GM18858 (cell line): ENCODE results near the gene MAPRE3.

Experiments
- ATAC-seq: cut with Tn5 transposase; IDR thresholded peaks from one replicate; pipeline ENCODE4 v1.9.1; 2021; ENCODE audit not compliant: unreplicated experiment

The MAPRE3 gene

DNA sequence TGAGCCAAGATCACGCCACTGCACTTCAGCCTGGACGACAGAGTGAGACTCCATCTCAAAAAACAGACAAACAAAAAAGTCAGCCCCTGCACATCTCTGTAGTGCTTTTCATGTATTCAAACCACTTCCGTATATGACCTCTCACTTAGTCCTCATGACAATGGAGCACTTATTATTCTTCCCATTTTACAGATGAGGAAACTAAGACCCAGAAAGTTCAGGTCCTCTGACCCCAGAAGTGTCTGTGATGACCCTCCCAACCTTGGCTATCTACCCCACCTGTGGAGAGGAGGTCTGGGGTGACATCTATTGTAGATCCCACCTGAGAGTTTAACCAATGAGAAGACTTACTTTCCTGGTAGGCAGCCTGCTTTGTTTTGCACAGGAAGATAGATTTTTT, 21.6 kb upstream of the MAPRE3 start:
- no peak for ATAC-seq

- ATAC-seq: no peak
Observed at GRCh38 chr2:26950246-26950645, 20.2 kb upstream of the MAPRE3 start.

DNA sequence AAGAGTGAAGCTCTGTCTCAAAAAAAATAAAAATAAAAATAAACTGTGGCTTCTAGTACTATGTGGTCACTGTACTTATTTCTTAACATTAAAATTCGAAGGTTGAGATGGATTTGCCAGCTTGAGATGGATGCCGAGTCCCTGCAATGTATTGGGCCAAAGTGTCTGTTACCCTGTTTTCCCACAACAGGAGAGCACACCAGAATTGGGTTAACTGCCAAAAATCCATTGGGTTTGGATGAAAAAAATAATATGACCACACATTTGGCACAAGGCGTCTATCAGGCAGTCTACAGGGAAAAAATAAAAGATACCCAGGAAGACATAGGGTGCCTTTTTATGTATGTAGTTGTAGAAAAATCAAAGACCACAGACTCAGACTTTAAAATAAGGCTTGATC, 19.2 kb upstream of the MAPRE3 start:
- no peak for ATAC-seq

DNA sequence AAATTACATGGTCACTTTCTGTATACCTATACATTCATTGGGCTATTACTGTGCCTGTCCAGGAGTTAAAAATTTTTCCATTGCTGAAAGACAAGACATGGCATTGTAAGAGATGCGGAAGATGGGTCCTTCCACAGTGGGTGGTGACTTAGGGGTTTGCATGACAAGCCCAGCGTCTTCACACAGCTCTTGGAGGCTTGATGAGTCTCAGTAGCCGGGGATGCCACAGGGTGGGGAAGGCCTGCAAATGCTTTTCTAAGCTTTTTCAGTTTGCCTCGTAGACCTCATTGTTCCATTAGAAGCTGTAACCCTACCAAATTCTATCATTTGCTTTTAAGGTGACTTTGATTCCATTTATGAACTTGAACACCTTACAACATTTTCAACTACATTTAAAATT, 18.1 kb upstream of the MAPRE3 start:
- no peak for ATAC-seq

DNA sequence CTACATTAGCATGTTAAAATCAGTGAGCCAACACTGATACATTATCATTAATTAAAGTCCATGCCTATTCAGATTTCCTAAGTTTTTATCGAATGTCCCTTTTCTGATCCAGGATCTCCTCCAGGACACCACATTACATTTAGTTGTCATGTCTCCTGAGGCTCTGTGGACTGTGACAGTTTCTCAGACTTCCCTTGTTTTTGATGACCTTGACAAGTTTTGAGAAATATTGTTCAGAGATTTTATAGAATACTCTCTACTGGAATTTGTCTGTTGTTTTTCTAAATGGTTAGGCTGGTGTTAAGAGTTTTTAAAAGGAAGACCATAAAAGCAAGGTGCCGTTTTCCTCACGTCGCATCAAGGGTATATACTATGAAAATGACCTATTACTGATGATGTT, 16.3 kb upstream of the MAPRE3 start:
- no peak for ATAC-seq

DNA sequence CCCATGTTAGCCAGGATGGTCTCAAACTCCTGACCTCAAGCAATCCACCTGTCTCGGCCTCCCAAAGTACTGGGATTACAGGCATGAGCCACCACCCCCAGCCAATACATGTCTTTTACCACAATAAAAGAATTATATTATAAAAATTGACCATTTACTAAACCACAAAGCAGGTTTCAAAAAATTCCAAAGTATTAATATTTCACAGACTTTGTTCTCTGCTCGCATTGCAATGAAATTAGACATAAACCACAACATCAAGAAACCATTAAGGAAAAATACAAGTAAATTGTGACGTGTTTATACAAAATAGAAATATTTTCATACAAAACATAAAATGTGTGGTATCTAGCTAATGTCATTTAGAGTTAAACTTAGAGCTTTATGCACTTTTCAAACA, 13.4 kb upstream of the MAPRE3 start:
- ATAC-seq: no peak

- ATAC-seq: no peak
Observed at GRCh38 chr2:26957534-26957933, 12.9 kb upstream of the MAPRE3 start.

GRCh38 chr2:26959331-26959730, 11.1 kb upstream of the MAPRE3 start:
- no peak for ATAC-seq

GRCh38 chr2:26964446-26965130, 5.8 kb upstream of the MAPRE3 start:
- no peak for ATAC-seq

DNA sequence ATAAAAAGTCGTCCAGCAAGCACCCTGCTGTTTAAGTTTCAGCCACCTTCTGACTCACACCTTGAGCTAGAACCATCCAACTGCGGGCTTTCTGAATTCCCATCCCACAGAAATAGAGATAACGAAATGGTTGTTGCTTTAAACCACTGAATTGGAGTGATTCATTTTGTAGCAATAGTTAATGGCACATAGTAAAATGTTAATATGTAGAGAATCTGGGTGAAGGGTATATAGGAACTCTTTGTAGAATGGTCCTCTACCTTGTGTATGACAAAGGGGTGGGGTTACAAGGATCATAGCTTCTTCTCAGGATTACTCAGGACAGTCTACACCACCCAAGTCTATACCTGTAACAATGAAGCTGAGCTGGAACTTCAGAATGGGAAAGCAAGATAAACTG, 2.4 kb upstream of the MAPRE3 start:
- no peak for ATAC-seq

DNA sequence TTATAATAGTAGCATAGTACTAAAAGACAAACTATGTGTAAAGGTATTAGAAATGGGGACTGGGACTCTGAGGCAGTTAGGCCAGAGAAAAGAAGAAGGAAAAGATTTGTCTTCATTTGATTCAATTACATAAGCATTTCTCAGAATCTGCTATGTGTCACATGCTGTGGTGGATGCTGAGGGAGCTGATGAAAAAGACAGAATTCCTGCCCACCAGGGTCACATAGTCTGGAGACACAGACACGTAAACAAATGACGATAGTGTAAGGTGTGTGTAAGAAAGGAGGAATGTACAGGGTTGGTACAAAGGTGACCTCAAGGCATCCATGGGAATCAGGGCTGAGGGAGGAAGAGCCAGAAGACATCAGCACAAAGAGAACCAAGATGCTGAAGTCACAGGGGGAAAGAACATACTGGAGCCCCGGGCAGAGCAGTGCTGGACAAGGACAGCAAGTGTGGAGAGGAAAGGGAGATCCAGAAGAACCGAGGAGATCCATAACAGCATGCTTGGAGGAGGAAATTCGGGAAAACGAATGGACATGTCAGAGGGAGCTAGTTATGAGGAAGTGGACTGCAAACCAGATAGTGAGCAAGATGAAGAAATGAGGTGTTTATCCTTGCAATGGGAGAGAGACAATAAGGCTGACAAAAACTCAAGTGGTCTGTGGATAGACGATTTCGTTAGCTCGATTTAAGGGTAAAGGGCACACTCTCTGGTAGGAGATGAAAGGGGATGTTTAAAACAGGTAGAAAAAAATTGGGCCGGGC, 1.2 kb upstream of the MAPRE3 start:
- ATAC-seq: no peak

DNA sequence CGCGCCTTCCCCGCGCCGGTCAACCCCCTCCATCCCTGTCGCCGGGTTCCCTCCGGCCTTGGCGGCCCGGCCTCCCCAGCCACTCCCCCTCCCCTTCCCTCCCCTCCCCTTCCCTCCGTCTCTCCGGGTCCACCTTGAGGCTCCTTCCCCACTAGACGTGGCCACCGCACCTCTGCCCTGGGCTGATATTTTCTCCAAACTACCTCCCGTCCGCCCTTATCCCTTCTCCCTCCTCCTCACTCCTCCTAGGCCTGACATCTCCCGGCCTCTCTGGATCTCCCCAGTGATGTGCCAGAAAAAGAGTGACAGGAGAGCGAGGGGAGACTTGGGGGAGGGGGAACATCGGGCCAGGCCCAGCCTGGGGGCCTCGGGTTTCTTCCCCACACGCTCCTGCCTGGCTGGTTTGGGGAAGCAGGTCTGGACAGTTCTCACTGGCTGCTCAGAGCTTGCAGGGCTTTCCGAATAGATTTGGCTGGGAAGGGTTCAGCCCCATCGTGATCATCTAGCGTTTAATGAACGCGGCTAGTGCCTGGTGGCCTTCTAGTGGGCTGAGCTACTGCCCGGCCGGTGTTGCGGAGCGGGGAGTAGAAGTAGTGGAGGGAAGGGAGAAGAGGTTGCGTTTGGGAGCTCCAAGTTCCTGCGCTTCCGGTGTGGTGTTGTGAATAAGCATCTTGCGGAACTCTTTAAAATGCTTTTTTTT, 641 bp downstream of the MAPRE3 start:
- no peak for ATAC-seq

- ATAC-seq: no peak
Observed at GRCh38 chr2:26971911-26972786, 1.7 kb downstream of the MAPRE3 start.

DNA sequence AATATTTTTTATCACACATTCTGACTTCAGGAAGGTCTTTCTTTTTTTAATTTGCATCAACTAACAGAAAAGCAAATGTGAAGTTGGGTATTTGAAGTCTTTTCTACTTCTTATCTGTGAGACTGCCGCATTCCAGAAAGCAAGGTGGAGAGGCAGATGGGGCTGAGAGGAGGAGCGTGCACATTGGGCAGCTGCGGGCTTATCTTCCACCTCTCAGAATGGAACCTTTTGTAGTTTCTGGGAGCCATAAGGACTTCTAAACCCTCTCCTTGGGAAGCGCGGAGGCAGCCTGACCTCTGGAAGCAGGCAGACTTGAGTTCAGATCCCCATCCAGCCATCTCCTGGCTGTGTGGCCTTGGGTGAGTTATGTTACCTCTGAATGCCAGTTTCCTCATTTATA, 3.9 kb downstream of the MAPRE3 start:
- ATAC-seq: no peak

GRCh38 chr2:26975102-26975501, 4.7 kb downstream of the MAPRE3 start:
- no peak for ATAC-seq

GRCh38 chr2:26975656-26976055, 5.2 kb downstream of the MAPRE3 start:
- no peak for ATAC-seq

- ATAC-seq: no peak
Observed at GRCh38 chr2:26976237-26976636, 5.8 kb downstream of the MAPRE3 start.

DNA sequence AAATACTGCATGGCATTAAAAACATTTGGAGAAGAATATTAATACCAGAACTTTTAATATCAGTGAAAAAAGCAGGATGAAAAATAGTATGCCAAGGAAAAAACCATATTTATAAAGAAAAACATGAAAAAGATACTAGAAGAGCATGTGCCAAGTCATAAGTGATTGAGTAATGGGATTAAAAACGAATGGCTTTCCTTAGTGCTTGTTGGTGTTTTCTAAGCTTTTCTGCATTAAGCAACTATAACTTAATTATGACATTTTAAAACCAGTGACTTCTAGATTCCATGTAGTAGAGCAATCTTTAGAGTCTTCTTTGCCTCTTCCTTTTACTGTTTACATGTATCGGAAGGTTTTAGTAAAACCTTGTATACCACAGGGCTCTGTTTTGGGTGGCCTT, 6.6 kb downstream of the MAPRE3 start:
- no peak for ATAC-seq

- ATAC-seq: no peak
Observed at GRCh38 chr2:26978061-26978596, 7.7 kb downstream of the MAPRE3 start.

- no peak for ATAC-seq
Observed at GRCh38 chr2:26979741-26980140, 9.3 kb downstream of the MAPRE3 start.

DNA sequence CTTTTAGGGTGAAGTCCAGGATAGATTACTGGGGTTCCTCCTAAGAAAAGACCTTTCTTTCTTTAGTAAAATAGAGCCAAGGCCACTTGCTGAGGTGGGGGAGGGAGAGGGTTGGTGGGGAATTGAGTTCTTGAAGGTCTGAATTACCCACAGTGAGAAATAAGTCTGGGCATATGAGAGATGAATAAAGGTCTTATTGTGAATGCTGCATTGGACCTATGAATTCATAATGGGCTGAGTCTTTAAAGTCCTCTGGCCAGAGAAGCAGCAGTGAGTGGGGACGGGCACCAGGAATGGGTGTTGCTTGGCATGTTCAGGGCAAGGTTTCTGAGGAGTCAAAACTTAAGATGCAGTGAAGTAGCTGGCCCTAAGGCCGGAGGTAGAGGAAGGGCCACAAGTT, 10.5 kb downstream of the MAPRE3 start:
- no peak for ATAC-seq
